NK-92 (cell line): ENCODE data around the gene CDH2.

ENCODE experiments used
- DNase-seq: peaks from one replicate; lab custom pipeline; 2025; ENCODE audit not compliant: unreplicated experiment; lab: John Stamatoyannopoulos, UW

CDH2 gene

GRCh38 chr18:28045880-28046279 lies 131.1 kb downstream of the CDH2 start:
- no peak for DNase-seq

GRCh38 chr18:28045176-28045810 lies 131.6 kb downstream of the CDH2 start:
- no peak for DNase-seq

GRCh38 chr18:28044036-28044435 lies 132.9 kb downstream of the CDH2 start:
- DNase-seq = no peak

GRCh38 chr18:28043631-28044030 lies 133.3 kb downstream of the CDH2 start:
- DNase-seq = no peak

GRCh38 chr18:28041366-28041765 lies 135.6 kb downstream of the CDH2 start:
- no peak for DNase-seq

- DNase-seq = no peak
Measured at GRCh38 chr18:28040716-28041115, 136.2 kb downstream of the CDH2 start.

- no peak for DNase-seq
Measured at GRCh38 chr18:28040211-28040610, 136.7 kb downstream of the CDH2 start.

- no peak for DNase-seq
Measured at GRCh38 chr18:28039691-28040090, 137.2 kb downstream of the CDH2 start.

- DNase-seq = no peak
Measured at GRCh38 chr18:28039078-28039477, 137.9 kb downstream of the CDH2 start.

GRCh38 chr18:28036488-28036887 lies 140.4 kb downstream of the CDH2 start:
- DNase-seq = no peak

GRCh38 chr18:28034567-28034966 lies 142.4 kb downstream of the CDH2 start:
- no peak for DNase-seq

GRCh38 chr18:28032177-28032576 lies 144.8 kb downstream of the CDH2 start:
- no peak for DNase-seq

GRCh38 chr18:28030458-28030857 lies 146.5 kb downstream of the CDH2 start:
- DNase-seq = no peak

- no peak for DNase-seq
Measured at GRCh38 chr18:28027755-28028154, 149.2 kb downstream of the CDH2 start.

- DNase-seq = no peak
Measured at GRCh38 chr18:28019425-28020108, 157.4 kb downstream of the CDH2 start.

GRCh38 chr18:28018351-28018750 lies 158.6 kb downstream of the CDH2 start:
- DNase-seq = no peak

- DNase-seq = no peak
Measured at GRCh38 chr18:28015671-28016070, 161.3 kb downstream of the CDH2 start.

- no peak for DNase-seq
Measured at GRCh38 chr18:28013066-28013465, 163.9 kb downstream of the CDH2 start.

GRCh38 chr18:28012336-28012735 lies 164.6 kb downstream of the CDH2 start:
- no peak for DNase-seq

GRCh38 chr18:28009589-28009988 lies 167.3 kb downstream of the CDH2 start:
- DNase-seq = no peak

- DNase-seq = no peak
Measured at GRCh38 chr18:28007841-28008240, 169.1 kb downstream of the CDH2 start.

- no peak for DNase-seq
Measured at GRCh38 chr18:28005164-28005563, 171.8 kb downstream of the CDH2 start.

GRCh38 chr18:28004606-28005005 lies 172.3 kb downstream of the CDH2 start:
- DNase-seq = no peak
